H1 (cell line): ENCODE data around the gene IGFL2. TPM values are rescaled to one million over a fixed set of nuclear protein-coding genes. Genes with fewer than 3 reads are reported as not detected.

ENCODE experiments used
- CTCF ChIA-PET: fragments of 300-600 bp; sonication (Branson Sonifier 250); formaldehyde crosslinking; loops from one replicate; lab custom pipeline; 2021; ENCODE audit not compliant: partially characterized antibody; lab: Charles Lee
- POLR2A ChIA-PET: fragments of 300-600 bp; sonication (Branson Sonifier 250); formaldehyde crosslinking; loops from one replicate; lab custom pipeline; 2021; ENCODE audit warnings: inconsistent platforms; ENCODE audit not compliant: partially characterized antibody; lab: Charles Lee
- DNase-seq, 2 experiments: peaks; one replicate each; pipeline versions ENCODE4 v3.0.0 to v3.0.0-alpha.2; 2010 to 2022; ENCODE audit warnings: low spot score in 2 of 2, low read depth in 1 of 2, mixed read lengths in 1 of 2
- FAIRE-seq: peaks from 2 replicates; lab custom pipeline; 2011; peaks lifted over from hg19 to GRCh38; lab: Jason Lieb, UNC
- H2AFZ ChIP-seq: 2 replicates; pipeline ENCODE4 v1.8.1; 2012; ENCODE audit warnings: low read length, inconsistent platforms
- H2AK5ac ChIP-seq: 2 replicates; pipeline ENCODE4 v1.6.1; 2013; ENCODE audit warnings: low read depth, low read length
- H2BK120ac ChIP-seq: replicated peaks from 2 replicates; pipeline ENCODE3; 2013; ENCODE audit warnings: low read depth, low read length, inconsistent platforms
- H2BK12ac ChIP-seq: 2 replicates; pipeline ENCODE4 v1.6.1; 2013; ENCODE audit warnings: low read depth, low read length
- H2BK15ac ChIP-seq: 2 replicates; pipeline ENCODE4 v1.6.1; 2013; ENCODE audit warnings: low read length
- H2BK20ac ChIP-seq: 2 replicates; pipeline ENCODE4 v1.6.1; 2013; ENCODE audit warnings: low read length
- H2BK5ac ChIP-seq: 2 replicates; pipeline ENCODE4 v1.6.1; 2013; ENCODE audit warnings: low read depth, low read length
- H3K14ac ChIP-seq: 2 replicates; pipeline ENCODE4 v1.6.1; 2013; ENCODE audit warnings: inconsistent platforms; ENCODE audit not compliant: insufficient read length
- H3K18ac ChIP-seq: 2 replicates; pipeline ENCODE4 v1.6.1; 2013; ENCODE audit warnings: low read length; ENCODE audit errors: extremely low read depth
- H3K23ac ChIP-seq: 2 replicates; pipeline ENCODE4 v1.6.1; 2013; ENCODE audit warnings: inconsistent platforms; ENCODE audit not compliant: insufficient read length
- H3K23me2 ChIP-seq: 2 replicates; pipeline ENCODE4 v1.6.1; 2013; ENCODE audit warnings: low read depth, low read length
- H3K27ac ChIP-seq: 2 replicates; pipeline ENCODE4 v1.6.1; 2011; ENCODE audit warnings: low read depth, low read length, inconsistent platforms
- H3K27me3 ChIP-seq, 4 experiments: replicated peaks in 1 of 4; 1 replicate in 1 of 4; 2 replicates in 3 of 4; pipeline versions ENCODE4 v1.6.1 to v1.8.1; 2011 to 2013; ENCODE audit warnings: low read length in 3 of 4, mild to moderate bottlenecking in 3 of 4, inconsistent platforms in 2 of 4, mixed read lengths in 2 of 4, moderate library complexity in 1 of 4; ENCODE audit not compliant: control insufficient read depth in 3 of 4, insufficient read depth in 3 of 4; ENCODE audit errors: extremely low read depth in 1 of 4
- H3K36me3 ChIP-seq, 4 experiments: 2 replicates each; pipeline versions ENCODE4 v1.6.1 to v1.8.1; 2011 to 2013; ENCODE audit warnings: mild to moderate bottlenecking in 4 of 4, low read length in 3 of 4, moderate library complexity in 2 of 4, control low read depth in 1 of 4, inconsistent platforms in 1 of 4; ENCODE audit not compliant: insufficient read depth in 4 of 4, control insufficient read depth in 2 of 4
- H3K4ac ChIP-seq: replicated peaks from 2 replicates; pipeline ENCODE3; 2013; ENCODE audit warnings: low read length, low read depth, mixed read lengths, inconsistent platforms; ENCODE audit not compliant: insufficient read length
- H3K4me1 ChIP-seq, 4 experiments: replicated peaks in 1 of 4; 1 replicate in 1 of 4; 2 replicates in 3 of 4; pipeline versions ENCODE4 v1.6.1 to v1.8.1; 2011 to 2013; ENCODE audit warnings: low read length in 3 of 4, inconsistent platforms in 2 of 4, mixed read lengths in 1 of 4; ENCODE audit not compliant: insufficient read depth in 4 of 4, control insufficient read depth in 3 of 4
- H3K4me2 ChIP-seq, 2 experiments: 2 replicates each; pipeline versions ENCODE4 v1.6.1 to v1.8.1; 2011 to 2013; ENCODE audit warnings: low read depth in 2 of 2, low read length in 2 of 2, control low read depth in 1 of 2, inconsistent platforms in 1 of 2, mild to moderate bottlenecking in 1 of 2; ENCODE audit not compliant: insufficient read depth in 1 of 2
- H3K4me3 ChIP-seq, 4 experiments: fragments of 200-600, 300-600 bp in 1 of 4; sonication (generic), shearing (Covaris generic), sonication (Bioruptor Twin) in 1 of 4; 2 replicates each; pipeline versions ENCODE4 v1.5.1 to v1.8.1; 2011 to 2016; ENCODE audit warnings: low read length in 4 of 4, low read depth in 3 of 4, control low read depth in 2 of 4, inconsistent platforms in 2 of 4, mild to moderate bottlenecking in 2 of 4, mixed read lengths in 1 of 4, moderate library complexity in 1 of 4; ENCODE audit not compliant: insufficient read depth in 2 of 4; ENCODE audit errors: extremely low read depth in 1 of 4
- H3K56ac ChIP-seq: replicated peaks from 2 replicates; pipeline ENCODE3; 2013; ENCODE audit warnings: low read depth, mild to moderate bottlenecking, mixed read lengths, low read length, inconsistent platforms; ENCODE audit not compliant: insufficient read length
- H3K79me1 ChIP-seq: 2 replicates; pipeline ENCODE4 v1.6.1; 2013; ENCODE audit warnings: low read depth, low read length, control low read depth
- H3K79me2 ChIP-seq, 2 experiments: 2 replicates each; pipeline versions ENCODE4 v1.6.1 to v1.8.1; 2012 to 2013; ENCODE audit warnings: low read length in 2 of 2, mild to moderate bottlenecking in 2 of 2, inconsistent platforms in 1 of 2; ENCODE audit not compliant: insufficient read depth in 2 of 2, control insufficient read depth in 1 of 2
- H3K9ac ChIP-seq, 4 experiments: replicated peaks in 1 of 4; 1 replicate in 1 of 4; 2 replicates in 3 of 4; pipeline versions ENCODE4 v1.6.1 to v1.8.1; 2011 to 2013; ENCODE audit warnings: low read depth in 3 of 4, low read length in 3 of 4, control low read depth in 2 of 4, mild to moderate bottlenecking in 2 of 4, moderate library complexity in 2 of 4, inconsistent platforms in 1 of 4; ENCODE audit errors: extremely low read depth in 1 of 4
- H3K9me3 ChIP-seq, 2 experiments: 2 replicates each; pipeline versions ENCODE4 v1.6.1 to v1.8.1; 2012 to 2013; ENCODE audit warnings: mild to moderate bottlenecking in 2 of 2, moderate library complexity in 2 of 2, control low read depth in 1 of 2, inconsistent platforms in 1 of 2, low read depth in 1 of 2, low read length in 1 of 2, mixed read lengths in 1 of 2; ENCODE audit not compliant: insufficient read depth in 2 of 2
- H4K20me1 ChIP-seq, 2 experiments: replicated peaks in 1 of 2; 2 replicates each; pipeline versions ENCODE3 to v1.8.1; 2011 to 2013; ENCODE audit warnings: inconsistent platforms in 2 of 2, low read length in 2 of 2, mild to moderate bottlenecking in 1 of 2; ENCODE audit not compliant: insufficient read depth in 2 of 2, control insufficient read depth in 1 of 2
- H4K5ac ChIP-seq: 2 replicates; pipeline ENCODE4 v1.6.1; 2013; ENCODE audit warnings: low read length, low read depth, mixed read lengths, inconsistent platforms; ENCODE audit not compliant: insufficient read length
- H4K8ac ChIP-seq: 2 replicates; pipeline ENCODE4 v1.8.0; 2013; ENCODE audit warnings: mild to moderate bottlenecking, moderate library complexity, low read length, inconsistent platforms; ENCODE audit not compliant: insufficient read depth; ENCODE audit errors: extremely low read depth
- H4K91ac ChIP-seq: replicated peaks from 2 replicates; pipeline ENCODE3; 2013; ENCODE audit warnings: low read length, mixed read lengths, inconsistent platforms; ENCODE audit not compliant: insufficient read length
- HDAC6 ChIP-seq: IDR thresholded peaks from one replicate; pipeline ENCODE4 v1.7.1; 2012; ENCODE audit warnings: low read depth, mild to moderate bottlenecking, inconsistent platforms, low read length, moderate library complexity
- JUND ChIP-seq: IDR thresholded peaks from 2 replicates; pipeline ENCODE4 v1.6.1; 2011; ENCODE audit warnings: mild to moderate bottlenecking, improper control_type of control experiment, low read length
- MAFK ChIP-seq: IDR thresholded peaks from 2 replicates; pipeline ENCODE4 v1.6.1; 2012; ENCODE audit warnings: low read depth, mild to moderate bottlenecking, improper control_type of control experiment, low read length
- SRF ChIP-seq: IDR thresholded peaks from 2 replicates; pipeline ENCODE4 v1.6.1; 2011; ENCODE audit warnings: mild to moderate bottlenecking, low read depth, low read length, moderate library complexity
- TAF7 ChIP-seq: optimal IDR thresholded peaks from 2 replicates; pipeline ENCODE3; 2011; ENCODE audit warnings: low read depth, mild to moderate bottlenecking, inconsistent platforms, low read length, moderate library complexity, borderline replicate concordance
- WGBS, 2 experiments: shearing (Covaris generic) in 1 of 2; methylation state at CpG; one replicate each; pipeline versions ENCODE4 v1.1.6 to v1.1.7; 2013 to 2015; ENCODE audit warnings: low lambda C conversion rate in 2 of 2, mixed read lengths in 2 of 2, inconsistent platforms in 1 of 2, low coverage in 1 of 2, missing lambda C conversion rate in 1 of 2; ENCODE audit not compliant: insufficient replicate concordance in 2 of 2, insufficient coverage in 1 of 2, insufficient read length in 1 of 2; ENCODE audit errors: extremely low coverage in 1 of 2, missing lambda C conversion rate in 1 of 2; 5-methylcytosine and 5-hydroxymethylcytosine counted together
- polyA plus RNA-seq, 7 experiments: library from polyadenylated mRNA; depleted of rRNA in 3 of 7; stranded (reverse) in 5 of 7; unstranded in 2 of 7; fragments of >200 nt in 5 of 7; fragments of 200-250 nt in 2 of 7; gene quantifications; 1 replicate in 5 of 7; 2 replicates in 1 of 7; 4 replicates in 1 of 7; pipeline versions ENCODE4 v1.2.1 to v1.2.3, GENCODE V29; 2011 to 2013; ENCODE audit warnings: missing spikeins in 2 of 7, mixed read lengths in 2 of 7
- total RNA-seq: library from RNA; stranded (reverse); fragmentation: NEBNext Ultra II Directional; extraction: Animal tissue kit (Norgen Biotek cat#: 25700); gene quantifications from 2 replicates; pipeline ENCODE4 v1.2.1, GENCODE V29; 2021

Gene IGFL2
- total and polyA plus RNA-seq, 2 of the 8 experiments (the other 6 are each of a cell fraction or from before 2014, with no cell fraction given): not detected

DNA sequence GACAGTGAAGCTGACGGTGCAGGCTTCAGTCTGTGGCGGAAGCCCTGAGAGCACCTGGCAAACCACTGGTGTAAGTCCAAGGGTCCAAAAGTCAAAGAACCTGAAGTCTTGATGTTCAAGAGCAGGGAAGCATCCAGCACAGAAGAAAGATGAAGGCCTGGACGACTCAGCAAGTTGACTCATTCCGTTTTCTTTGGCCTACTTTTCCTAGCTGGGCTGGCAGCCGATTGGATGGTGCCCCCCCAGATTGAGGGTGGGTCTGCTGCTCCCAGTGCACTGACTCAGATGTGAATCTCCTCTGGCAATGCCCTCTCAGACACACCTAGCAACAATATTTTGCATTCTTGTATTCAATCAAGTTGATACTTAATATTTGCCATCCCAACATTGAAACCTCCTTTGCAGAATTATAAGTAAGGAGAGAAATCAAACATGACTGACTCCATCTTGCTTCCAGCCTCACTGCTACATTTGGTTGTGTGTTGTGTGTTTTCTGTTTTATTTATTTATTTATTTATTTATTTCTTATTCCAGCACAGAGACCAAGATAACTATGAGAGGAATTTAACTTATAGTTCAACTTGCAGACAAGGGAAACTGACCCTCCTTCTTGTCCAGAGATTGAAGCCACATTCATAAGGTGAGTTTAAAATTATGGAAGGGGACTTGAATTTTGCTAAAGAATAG is 32.8 kb downstream of the IGFL2 start:
- H3K18ac ChIP-seq: no peak overlapping the region
- no peaks in the 10 kb centered on the region for H3K36me3 ChIP-seq
- no peak overlapping the region for H2BK20ac ChIP-seq
- no peak overlapping the region for H3K4me2 ChIP-seq
- no peaks in the 10 kb centered on the region for H3K27me3 ChIP-seq
- TF ChIP-seq JUND (no peak), HDAC6 (no peak), TAF7 (no peak), MAFK (no peak), SRF (no peak)
- H3K4me1 ChIP-seq: no peaks in the 10 kb centered on the region
- no peaks in the 10 kb centered on the region for H3K23me2 ChIP-seq
- H3K56ac ChIP-seq: no peak overlapping the region
- H3K4ac ChIP-seq: no peak overlapping the region
- H4K20me1 ChIP-seq: no peaks in the 10 kb centered on the region
- no peaks in the 10 kb centered on the region for H3K79me1 ChIP-seq
- H4K91ac ChIP-seq: no peak overlapping the region
- H3K9me3 ChIP-seq: no peaks in the 10 kb centered on the region
- no peak overlapping the region for H2BK12ac ChIP-seq
- POLR2A ChIA-PET: no interaction called here
- no peak overlapping the region for H4K5ac ChIP-seq
- H2AFZ ChIP-seq: no peak overlapping the region; the same call in 1 of the 2 replicates
- DNase-seq: no peak
- no peak overlapping the region for H3K23ac ChIP-seq
- no peak overlapping the region for H3K14ac ChIP-seq
- no peak overlapping the region for H2AK5ac ChIP-seq
- no peak overlapping the region for H2BK5ac ChIP-seq
- no peak overlapping the region for H3K4me3 ChIP-seq
- 95% methylated on average over 5 of the region's 5 CpGs; no CpG with 5 or more reads in 1 of the 2 experiments for WGBS, 2 experiments
- H3K79me2 ChIP-seq: no peaks in the 10 kb centered on the region
- no peak overlapping the region for H2BK15ac ChIP-seq
- H2BK120ac ChIP-seq: no peak overlapping the region
- CTCF ChIA-PET: interaction anchor here (2.4 to 3.9 kb wide), 3 partner anchors 9 to 102 kb away, joined by 7 to 28 read pairs (median 10); no protein-coding TSS in a partner anchor
- no peak overlapping the region for H3K27ac ChIP-seq
- H3K9ac ChIP-seq: no peak overlapping the region
- no peak for FAIRE-seq
- H4K8ac ChIP-seq: no peak overlapping the region
